Kidney (tissue), 14 donors: Measurements from ENCODE around the gene APOC1. TPM values are rescaled to one million over a fixed set of nuclear protein-coding genes. Genes with fewer than 3 reads are reported as not detected.

Experiments used
- DNase-seq, 5 donors: peaks; one replicate each; pipeline ENCODE4 v3.0.0-alpha.2; 2013 to 2020
- FAIRE-seq: peaks from 2 replicates; lab custom pipeline; 2012; peaks lifted over from hg19 to GRCh38; lab: Jason Lieb, UNC
- H3K27ac ChIP-seq, 2 donors: one replicate each; pipeline ENCODE4 v1.7.0; 2013; ENCODE audit warnings: low read depth in 2 of 2, low read length in 2 of 2, inconsistent platforms in 1 of 2
- H3K27me3 ChIP-seq: one replicate; pipeline ENCODE4 v1.7.1; 2013; ENCODE audit warnings: low read length, inconsistent platforms; ENCODE audit not compliant: control insufficient read depth, insufficient read depth
- H3K36me3 ChIP-seq, 3 donors: one replicate each; pipeline versions ENCODE4 v1.7.0 to v1.7.1; 2013; ENCODE audit warnings: low read length in 3 of 3, control low read depth in 1 of 3, inconsistent platforms in 1 of 3; ENCODE audit not compliant: insufficient read depth in 3 of 3, control insufficient read depth in 2 of 3
- H3K4me1 ChIP-seq, 3 donors: one replicate each; pipeline versions ENCODE4 v1.7.0 to v1.7.1; 2013; ENCODE audit warnings: low read length in 3 of 3, inconsistent platforms in 1 of 3, low read depth in 1 of 3; ENCODE audit not compliant: control insufficient read depth in 2 of 3, insufficient read depth in 2 of 3
- H3K4me3 ChIP-seq, 3 donors: one replicate each; pipeline versions ENCODE4 v1.7.0 to v1.8.1; 2013; ENCODE audit warnings: low read length in 3 of 3, control low read depth in 1 of 3, inconsistent platforms in 1 of 3
- H3K9ac ChIP-seq, 3 donors: one replicate each; pipeline versions ENCODE4 v1.7.0 to v1.7.1; 2013; ENCODE audit warnings: low read length in 3 of 3, control low read depth in 1 of 3, inconsistent platforms in 1 of 3
- H3K9me3 ChIP-seq, 3 donors: one replicate each; pipeline versions ENCODE4 v1.7.0 to v1.7.1; 2013; ENCODE audit warnings: low read length in 3 of 3, control low read depth in 1 of 3, inconsistent platforms in 1 of 3; ENCODE audit not compliant: control insufficient read depth in 2 of 3, insufficient read depth in 1 of 3
- intact Hi-C: fragments of 100-400 bp; cut with DNase I; formaldehyde crosslinking; loops from one replicate; pipeline ENCODE4 v1.11.1; 2022
- polyA plus RNA-seq: library from polyadenylated mRNA; stranded (reverse); fragments of 350-450 nt; fragmentation: Illumina TruSeq; extraction: RNeasy Lipid Tissue Mini Kit (QIAGEN cat#74804); gene quantifications from one replicate; pipeline ENCODE4 v1.2.3, GENCODE V29; 2014; ENCODE audit warnings: low read depth, low replicate concordance; ENCODE audit not compliant: insufficient read depth
- total RNA-seq: library from RNA; stranded (reverse); fragmentation: NEBNext Ultra II Directional; extraction: Animal tissue kit (Norgen Biotek cat#: 25700); gene quantifications from one replicate; pipeline ENCODE4 v1.2.1, GENCODE V29; 2021
- TF ChIP-seq, protein P1 (sequence below): IDR thresholded peaks from 3 replicates; pipeline ENCODE4 v1.5.1; 2012; ENCODE audit warnings: mild to moderate bottlenecking, moderate library complexity, borderline replicate concordance; ENCODE audit not compliant: insufficient read depth; ENCODE audit errors: extremely low read depth
- donor health status: control.
- donor health status: control.
- donor health status: control.
- donor health status: control.
- donor health status: control.
- donor health status: DM: yes; HTN: yes; CAD: no.
- donor health status: Normal renal cell carcinoma (clear cell type).

Gene APOC1
- total and polyA plus RNA-seq, 2 donors from 2014 or later = 11.8 to 16.7 TPM

DNA sequence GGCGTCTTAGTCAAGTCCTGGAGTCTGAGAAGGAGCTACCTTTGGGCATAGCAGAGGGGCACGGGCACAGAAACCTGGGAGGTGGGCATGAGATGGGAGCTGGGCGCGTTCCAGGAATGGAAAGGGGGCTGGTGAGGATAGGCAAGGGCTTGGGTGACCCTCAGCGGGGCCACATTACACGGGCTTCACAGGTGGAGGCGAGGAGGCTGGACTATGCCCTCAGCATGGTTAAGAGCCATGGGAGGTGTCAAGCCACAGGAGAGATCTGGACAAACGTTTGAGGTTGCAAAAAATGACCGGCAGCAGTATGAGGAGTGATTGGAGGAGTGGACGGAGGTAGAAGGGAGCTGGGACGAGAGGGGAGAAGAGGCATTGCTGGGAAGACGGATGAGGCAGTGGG lies 46.8 kb upstream of the APOC1 start:
- TF ChIP-seq, protein P1, sequence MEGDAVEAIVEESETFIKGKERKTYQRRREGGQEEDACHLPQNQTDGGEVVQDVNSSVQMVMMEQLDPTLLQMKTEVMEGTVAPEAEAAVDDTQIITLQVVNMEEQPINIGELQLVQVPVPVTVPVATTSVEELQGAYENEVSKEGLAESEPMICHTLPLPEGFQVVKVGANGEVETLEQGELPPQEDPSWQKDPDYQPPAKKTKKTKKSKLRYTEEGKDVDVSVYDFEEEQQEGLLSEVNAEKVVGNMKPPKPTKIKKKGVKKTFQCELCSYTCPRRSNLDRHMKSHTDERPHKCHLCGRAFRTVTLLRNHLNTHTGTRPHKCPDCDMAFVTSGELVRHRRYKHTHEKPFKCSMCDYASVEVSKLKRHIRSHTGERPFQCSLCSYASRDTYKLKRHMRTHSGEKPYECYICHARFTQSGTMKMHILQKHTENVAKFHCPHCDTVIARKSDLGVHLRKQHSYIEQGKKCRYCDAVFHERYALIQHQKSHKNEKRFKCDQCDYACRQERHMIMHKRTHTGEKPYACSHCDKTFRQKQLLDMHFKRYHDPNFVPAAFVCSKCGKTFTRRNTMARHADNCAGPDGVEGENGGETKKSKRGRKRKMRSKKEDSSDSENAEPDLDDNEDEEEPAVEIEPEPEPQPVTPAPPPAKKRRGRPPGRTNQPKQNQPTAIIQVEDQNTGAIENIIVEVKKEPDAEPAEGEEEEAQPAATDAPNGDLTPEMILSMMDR = no peak
- Histone ChIP-seq H3K27ac (no peak overlapping the region), H3K27me3 (no peaks in the 10 kb centered on the region), H3K9me3 (no peaks in the 10 kb centered on the region), H3K4me1 (no peaks in the 10 kb centered on the region), H3K4me3 (no peak overlapping the region), H3K36me3 (peaks cover 5 to 21% (median 14%) of the 10 kb centered on the region in 3 donors), H3K9ac (no peak overlapping the region)
- intact Hi-C loops = no loop called here
- DNase-seq = no peak
- no peak for FAIRE-seq

DNA sequence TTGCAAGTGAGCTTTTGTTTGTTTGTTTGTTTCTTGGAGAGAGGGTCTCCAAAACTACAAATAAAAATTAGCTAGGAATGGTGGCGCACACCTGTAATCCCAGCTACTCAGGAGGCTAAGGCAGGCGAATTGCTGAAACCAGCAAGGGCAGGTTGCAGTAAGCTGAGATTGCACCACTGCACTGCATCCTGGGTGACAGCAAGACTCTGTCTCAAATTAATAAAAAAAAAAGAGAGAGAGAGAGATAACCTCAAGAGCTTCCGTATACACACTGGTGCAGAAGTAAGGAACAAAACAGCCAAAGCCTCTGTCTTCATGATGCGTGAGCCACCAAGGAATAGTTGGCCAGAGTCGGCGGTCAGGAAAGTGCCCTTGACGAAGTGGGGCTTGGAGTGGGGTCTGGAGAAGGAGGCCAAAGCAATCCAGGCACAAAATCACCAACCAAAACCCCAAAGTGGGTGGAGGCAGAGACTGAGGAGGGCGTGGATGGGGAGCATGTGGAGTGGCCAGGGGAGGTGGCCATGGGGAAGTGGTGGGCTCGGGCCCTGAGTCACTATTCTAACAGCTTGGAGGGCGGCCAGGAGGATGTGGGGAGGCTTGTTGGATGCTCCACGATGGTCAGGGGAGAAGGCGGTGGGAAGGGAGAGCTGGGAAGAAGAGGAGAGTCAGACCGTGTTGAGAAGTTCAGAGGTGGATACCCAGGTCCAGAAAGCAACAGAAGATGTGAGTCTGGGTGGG lies 44.5 kb upstream of the APOC1 start:
- no peak for FAIRE-seq
- intact Hi-C loops = no loop called here

GRCh38 chr19:44871809-44872208 lies 42.6 kb upstream of the APOC1 start:
- H3K9me3 ChIP-seq = no peaks in the 10 kb centered on the region
- FAIRE-seq = no peak
- H3K27ac ChIP-seq = no peak overlapping the region

More for the DNA sequence above, 44.5 kb upstream of the APOC1 start:
- Histone ChIP-seq H3K4me3 (no peak overlapping the region), H3K9ac (no peak overlapping the region), H3K27me3 (no peaks in the 10 kb centered on the region), H3K9me3 (no peaks in the 10 kb centered on the region), H3K36me3 (peaks cover 9 to 36% (median 31%) of the 10 kb centered on the region in 3 donors), H3K4me1 (no peaks in the 10 kb centered on the region), H3K27ac (no peak overlapping the region)
- TF ChIP-seq, protein P1 = no peak
- no peak for DNase-seq

More at GRCh38 chr19:44871809-44872208, 42.6 kb upstream of the APOC1 start:
- no peak overlapping the region for H3K9ac ChIP-seq
- peaks cover 13 to 45% (median 43%) of the 10 kb centered on the region in 3 donors for H3K36me3 ChIP-seq
- no peaks in the 10 kb centered on the region for H3K27me3 ChIP-seq
- intact Hi-C loops = no loop called here
- DNase-seq = no peak
- TF ChIP-seq, protein P1 = no peak
- no peak overlapping the region for H3K4me3 ChIP-seq
- H3K4me1 ChIP-seq = no peaks in the 10 kb centered on the region
